Esophagus squamous epithelium (tissue), 5 donors: ENCODE measurements around the gene IFI6. TPM values are rescaled to one million over a fixed set of nuclear protein-coding genes. Genes with fewer than 3 reads are reported as not detected.
"Not testable (repeated sequence)": the region's sequence is repeated elsewhere in the genome, so short reads cannot be mapped to it uniquely, and the experiment has no call there.

ENCODE experiments used
- DNase-seq: peaks from one replicate; lab custom pipeline; 2025; lab: John Stamatoyannopoulos, UW
- H3K27ac ChIP-seq, 4 donors: fragments of 200-600 bp; sonication (generic); one replicate each; pipeline ENCODE4 v1.5.1; 2016 to 2019; ENCODE audit warnings: mild to moderate bottlenecking in 1 of 4
- H3K27me3 ChIP-seq, 4 donors: fragments of 200-600 bp; sonication (generic); 1 replicate in 3 of 4; 2 replicates in 1 of 4; pipeline versions ENCODE4 v1.5.1 to v1.6.0; 2017 to 2021; ENCODE audit warnings: antibody characterized with exemption in 1 of 4
- H3K36me3 ChIP-seq, 3 donors: fragments of 200-600 bp; sonication (generic); one replicate each; pipeline ENCODE4 v1.5.1; 2016 to 2019
- H3K4me1 ChIP-seq, 3 donors: fragments of 200-600 bp; sonication (generic); one replicate each; pipeline ENCODE4 v1.5.1; 2017 to 2019
- H3K4me3 ChIP-seq, 4 donors: fragments of 200-600 bp; sonication (generic); 1 replicate in 3 of 4; 2 replicates in 1 of 4; pipeline ENCODE4 v1.5.1; 2016 to 2019; ENCODE audit warnings: mild to moderate bottlenecking in 2 of 4, moderate library complexity in 1 of 4
- H3K9me3 ChIP-seq, 3 donors: fragments of 200-600 bp; sonication (generic); one replicate each; pipeline ENCODE4 v1.5.1; 2016 to 2019
- CTCF ChIP-seq, 6 experiments: fragments of 450-650 bp in 4 of 6; fragments of 200-600 bp in 2 of 6; sonication (generic) in 2 of 6; IDR thresholded peaks; one replicate each; pipeline ENCODE4 v1.5.1; 2016 to 2019; ENCODE audit warnings: antibody characterized with exemption in 6 of 6, mild to moderate bottlenecking in 4 of 6, moderate library complexity in 4 of 6
- POLR2A ChIP-seq, 4 donors: fragments of 450-650 bp; IDR thresholded peaks; one replicate each; pipeline ENCODE4 v1.6.1; 2017; ENCODE audit warnings: antibody characterized with exemption in 4 of 4, mild to moderate bottlenecking in 4 of 4, moderate library complexity in 3 of 4
- WGBS, 2 donors: methylation state at CpG; one replicate each; pipeline ENCODE4 v1.1.5; 2018; 5-methylcytosine and 5-hydroxymethylcytosine counted together
- intact Hi-C: fragments of 100-400 bp; cut with DNase I; formaldehyde crosslinking; loops from one replicate; pipeline ENCODE4 v1.15.0; 2022
- total RNA-seq, 4 donors: library from RNA; depleted of rRNA; stranded (reverse); fragments of >200 nt; gene quantifications; one replicate each; pipeline ENCODE4 v1.1.0, GENCODE V29; 2016
- donor health status: DM: yes; HTN: yes; CAD: no.

Gene IFI6
- total RNA-seq, 4 donors from 2014 or later, result 4.0 to 194 (median 13.6) TPM

- TF ChIP-seq CTCF (IDR thresholded peaks at IDR 0.05), result no peak
- TF ChIP-seq POLR2A (IDR thresholded peaks at IDR 0.05), result no peak
- no peak for DNase-seq
- 78 to 84% methylated on average over 8 to 13 of the region's 13 CpGs for WGBS, 2 donors
- intact Hi-C loops, result no loop called here
- H3K4me3 ChIP-seq, result no peak overlapping the region
- H3K27ac ChIP-seq, result no peak overlapping the region
- no peaks in the 10 kb centered on the region for H3K36me3 ChIP-seq
- no peaks in the 10 kb centered on the region for H3K9me3 ChIP-seq
- peaks cover 15 to 57% (median 25%) of the 10 kb centered on the region in 3 donors for H3K4me1 ChIP-seq
- H3K27me3 ChIP-seq, result no peaks in the 10 kb centered on the region
Measured at GRCh38 chr1:27623327-27624212, 48.4 kb downstream of the IFI6 start.

GRCh38 chr1:27622828-27623227 lies 49.2 kb downstream of the IFI6 start:
- intact Hi-C loops, result no loop called here
- Histone ChIP-seq H3K9me3 (no peaks in the 10 kb centered on the region), H3K27ac (no peak overlapping the region), H3K4me3 (no peak overlapping the region), H3K36me3 (no peaks in the 10 kb centered on the region), H3K4me1 (peaks cover 15 to 51% (median 23%) of the 10 kb centered on the region in 3 donors), H3K27me3 (no peaks in the 10 kb centered on the region)
- no peak for TF ChIP-seq POLR2A (IDR thresholded peaks at IDR 0.05)
- no peak for TF ChIP-seq CTCF (IDR thresholded peaks at IDR 0.05)
- no peak for DNase-seq
- 72 to 92% methylated on average over 2 to 3 of the region's 4 CpGs for WGBS, 2 donors

GRCh38 chr1:27621051-27621920 lies 50.7 kb downstream of the IFI6 start:
- TF ChIP-seq CTCF (IDR thresholded peaks at IDR 0.05), result no peak
- TF ChIP-seq POLR2A (IDR thresholded peaks at IDR 0.05), result no peak
- H3K27me3 ChIP-seq, result no peaks in the 10 kb centered on the region
- no peaks in the 10 kb centered on the region for H3K9me3 ChIP-seq
- no peak for DNase-seq
- peaks cover 15 to 46% (median 23%) of the 10 kb centered on the region in 3 donors for H3K4me1 ChIP-seq
- 55 to 75% methylated on average over 4 of the region's 7 CpGs for WGBS, 2 donors
- no peak overlapping the region for H3K27ac ChIP-seq
- no peak overlapping the region for H3K4me3 ChIP-seq
- intact Hi-C loops, result no loop called here
- H3K36me3 ChIP-seq, result no peaks in the 10 kb centered on the region

- H3K36me3 ChIP-seq, H3K4me3 ChIP-seq, H3K9me3 ChIP-seq, H3K27me3 ChIP-seq, DNase-seq, H3K27ac ChIP-seq, intact Hi-C loops: not testable (repeated sequence)
- peaks cover 3 to 34% (median 10%) of the 10 kb centered on the region in 3 donors for H3K4me1 ChIP-seq
- 83 to 91% methylated on average over 6 to 7 of the region's 7 CpGs for WGBS, 2 donors
Measured at GRCh38 chr1:27619782-27620438, 52.1 kb downstream of the IFI6 start.

- Histone ChIP-seq H3K9me3 (no peaks in the 10 kb centered on the region), H3K4me1 (peaks cover 0 to 30% (median 1%) of the 10 kb centered on the region in 3 donors)
Measured at GRCh38 chr1:27618341-27619082, 53.5 kb downstream of the IFI6 start.

More at GRCh38 chr1:27618341-27619082, 53.5 kb downstream of the IFI6 start:
- H3K27ac ChIP-seq, result no peak overlapping the region
- H3K4me3 ChIP-seq, result no peak overlapping the region
- DNase-seq, result no peak
- WGBS, 2 donors, result 68 to 74% methylated on average over 14 of the region's 14 CpGs
- no peaks in the 10 kb centered on the region for H3K36me3 ChIP-seq
- intact Hi-C loops, result no loop called here
- no peak for TF ChIP-seq POLR2A (IDR thresholded peaks at IDR 0.05)
- TF ChIP-seq CTCF (IDR thresholded peaks at IDR 0.05), result no peak
- no peaks in the 10 kb centered on the region for H3K27me3 ChIP-seq
